Upper lobe of right lung (tissue), 1 donor: ENCODE results near the gene NCOA6. TPM values are rescaled to one million over a fixed set of nuclear protein-coding genes. Genes with fewer than 3 reads are reported as not detected.

ENCODE experiments used
- ATAC-seq: fragments of 200-7000 bp; cut with Tn5 transposase; one replicate; pipeline ENCODE4 v1.9.1; 2020; ENCODE audit warnings: mild to moderate bottlenecking, moderate library complexity
- DNase-seq: peaks from one replicate; pipeline ENCODE4 v3.0.0-alpha.2; 2020
- H3K27ac ChIP-seq: fragments of 200-600 bp; one replicate; pipeline ENCODE4 v1.8.0; 2022
- H3K27me3 ChIP-seq: fragments of 200-600 bp; one replicate; pipeline ENCODE4 v1.8.0; 2022; ENCODE audit warnings: mild to moderate bottlenecking
- H3K36me3 ChIP-seq: fragments of 200-600 bp; one replicate; pipeline ENCODE4 v1.8.0; 2022
- H3K4me1 ChIP-seq: fragments of 200-600 bp; one replicate; pipeline ENCODE4 v1.8.0; 2022
- H3K4me3 ChIP-seq: fragments of 200-600 bp; one replicate; pipeline ENCODE4 v1.8.0; 2022; ENCODE audit warnings: mild to moderate bottlenecking
- H3K9me3 ChIP-seq: fragments of 200-600 bp; one replicate; pipeline ENCODE4 v1.8.0; 2022
- CTCF ChIP-seq: fragments of 200-600 bp; IDR thresholded peaks from one replicate; pipeline ENCODE4 v1.8.0; 2022; ENCODE audit warnings: antibody characterized with exemption
- intact Hi-C: fragments of 100-400 bp; cut with DNase I; formaldehyde crosslinking; loops from one replicate; pipeline ENCODE4 v1.11.0; 2022
- total RNA-seq: library from RNA; stranded (reverse); fragmentation: NEBNext Ultra II Directional; extraction: Animal tissue kit (Norgen Biotek cat#: 25700); gene quantifications from one replicate; pipeline ENCODE4 v1.2.1, GENCODE V29; 2021
- donor health status: DM: no; HTN: yes; CAD: no; lungs with severe emphysema.

The NCOA6 gene
- total RNA-seq, 1 donor from 2014 or later = 27.8 TPM

GRCh38 chr20:34746674-34747073 is 78.8 kb downstream of the NCOA6 start:
- Histone ChIP-seq H3K36me3 (peaks cover 93% of the 10 kb centered on the region), H3K4me3 (no peak overlapping the region), H3K27me3 (no peaks in the 10 kb centered on the region), H3K4me1 (no peaks in the 10 kb centered on the region), H3K27ac (no peak overlapping the region), H3K9me3 (no peaks in the 10 kb centered on the region)
- ATAC-seq (no peak), DNase-seq (no peak)
- no peak for TF ChIP-seq CTCF
- intact Hi-C loops = no loop called here

- Histone ChIP-seq H3K4me3 (no peak overlapping the region), H3K4me1 (no peaks in the 10 kb centered on the region), H3K36me3 (peaks cover 85% of the 10 kb centered on the region), H3K27me3 (no peaks in the 10 kb centered on the region), H3K27ac (no peak overlapping the region), H3K9me3 (no peaks in the 10 kb centered on the region)
- no peak for TF ChIP-seq CTCF
- ATAC-seq (no peak), DNase-seq (no peak)
- intact Hi-C loops = no loop called here
Observed at GRCh38 chr20:34744847-34745246, 80.6 kb downstream of the NCOA6 start.

DNA sequence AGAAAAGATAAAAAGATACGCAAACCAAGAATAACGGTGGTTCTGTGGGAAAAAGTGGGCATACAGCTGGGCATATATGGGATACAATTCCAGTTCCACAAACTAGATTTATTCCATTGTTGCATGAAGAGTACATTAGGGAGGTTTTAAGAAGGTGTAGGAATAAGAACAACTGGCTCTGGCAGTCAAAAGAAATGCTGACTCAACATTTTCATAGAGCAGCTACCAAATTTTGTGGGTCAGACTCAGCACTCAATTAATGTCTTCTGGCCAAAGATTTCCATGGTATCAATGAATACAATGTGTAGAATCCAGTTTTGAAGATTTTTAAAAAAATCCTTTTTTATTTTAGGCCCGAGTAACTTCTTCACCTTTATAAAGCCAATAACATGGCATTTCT is 81.1 kb downstream of the NCOA6 start:
- no peak overlapping the region for H3K4me3 ChIP-seq
- no peaks in the 10 kb centered on the region for H3K9me3 ChIP-seq
- no peak for TF ChIP-seq CTCF
- intact Hi-C loops = no loop called here
- no peaks in the 10 kb centered on the region for H3K27me3 ChIP-seq
- peaks cover 80% of the 10 kb centered on the region for H3K36me3 ChIP-seq
- ATAC-seq = no peak
- no peak for DNase-seq
- no peak overlapping the region for H3K27ac ChIP-seq
- H3K4me1 ChIP-seq = no peaks in the 10 kb centered on the region

- intact Hi-C loops = no loop called here
Observed at GRCh38 chr20:34743039-34743438, 82.4 kb downstream of the NCOA6 start.

DNA sequence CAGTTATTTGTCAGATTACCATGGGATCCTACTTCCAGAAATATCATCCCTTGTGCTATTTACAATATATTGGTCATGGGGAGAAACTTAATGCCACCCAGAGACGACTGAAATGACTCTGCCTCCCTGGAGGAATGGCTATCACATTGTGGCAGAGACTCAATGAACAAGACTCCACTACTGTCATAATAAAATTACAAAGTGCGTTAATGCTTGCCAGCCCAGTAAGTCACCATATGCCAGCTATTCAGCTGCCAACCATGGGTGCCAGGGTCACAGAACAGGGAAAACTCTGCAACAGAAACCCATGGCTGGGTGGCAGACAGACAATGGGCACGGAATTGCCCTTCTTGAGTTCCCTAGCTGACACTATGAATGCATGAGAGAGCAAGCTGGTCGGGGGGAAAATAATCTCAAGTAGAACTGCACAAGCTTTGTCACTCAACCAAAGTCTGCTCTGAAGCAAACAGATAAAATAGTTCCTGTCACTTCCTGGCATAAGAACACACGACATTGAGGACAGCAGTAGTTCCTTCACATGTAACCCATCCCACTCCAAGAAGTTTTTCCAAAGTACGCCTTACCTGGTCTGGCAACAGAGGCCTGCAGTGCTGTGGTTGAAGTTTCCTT is 89.2 kb downstream of the NCOA6 start:
- H3K27ac ChIP-seq = no peak overlapping the region
- ATAC-seq = no peak
- peaks cover 36% of the 10 kb centered on the region for H3K36me3 ChIP-seq
- H3K4me3 ChIP-seq = no peak overlapping the region
- no peak for DNase-seq
- intact Hi-C loops = no loop called here
- no peak for TF ChIP-seq CTCF
- no peaks in the 10 kb centered on the region for H3K4me1 ChIP-seq
- no peaks in the 10 kb centered on the region for H3K27me3 ChIP-seq
- H3K9me3 ChIP-seq = no peaks in the 10 kb centered on the region

More at GRCh38 chr20:34743039-34743438, 82.4 kb downstream of the NCOA6 start:
- Histone ChIP-seq H3K4me1 (no peaks in the 10 kb centered on the region), H3K27me3 (no peaks in the 10 kb centered on the region), H3K4me3 (no peak overlapping the region), H3K36me3 (peaks cover 72% of the 10 kb centered on the region), H3K27ac (no peak overlapping the region), H3K9me3 (no peaks in the 10 kb centered on the region)
- DNase-seq = no peak
- ATAC-seq = no peak
- TF ChIP-seq CTCF = no peak

DNA sequence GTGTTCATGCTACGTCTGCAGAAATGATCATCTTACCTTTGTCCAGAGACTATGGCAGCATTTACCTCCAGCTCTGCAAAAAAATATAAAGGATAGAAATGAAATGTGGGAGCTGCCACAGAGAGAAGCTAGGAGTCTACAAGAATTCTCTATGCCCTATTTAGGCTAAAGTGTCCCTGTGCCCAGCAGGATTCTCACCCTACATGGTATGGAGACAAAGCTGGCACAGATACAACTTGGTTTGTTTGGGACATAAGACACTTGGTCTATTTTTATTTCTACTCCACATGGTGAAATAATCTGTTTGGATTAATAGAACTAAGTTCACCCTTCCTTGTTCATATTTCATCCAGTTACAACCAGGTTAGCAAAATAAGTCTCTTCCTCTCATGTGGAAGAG is 92.9 kb downstream of the NCOA6 start:
- intact Hi-C loops = no loop called here
- Histone ChIP-seq H3K27me3 (no peaks in the 10 kb centered on the region), H3K4me1 (no peaks in the 10 kb centered on the region), H3K9me3 (no peaks in the 10 kb centered on the region), H3K36me3 (peaks cover 60% of the 10 kb centered on the region), H3K4me3 (no peak overlapping the region), H3K27ac (no peak overlapping the region)
- TF ChIP-seq CTCF = no peak
- DNase-seq (no peak), ATAC-seq (no peak)
